ENCODE data around the gene UQCC5.
"Not testable (repeated sequence)": the region's sequence is repeated elsewhere in the genome, so short reads cannot be mapped to it uniquely, and the experiment has no call there.

Gene UQCC5

DNA sequence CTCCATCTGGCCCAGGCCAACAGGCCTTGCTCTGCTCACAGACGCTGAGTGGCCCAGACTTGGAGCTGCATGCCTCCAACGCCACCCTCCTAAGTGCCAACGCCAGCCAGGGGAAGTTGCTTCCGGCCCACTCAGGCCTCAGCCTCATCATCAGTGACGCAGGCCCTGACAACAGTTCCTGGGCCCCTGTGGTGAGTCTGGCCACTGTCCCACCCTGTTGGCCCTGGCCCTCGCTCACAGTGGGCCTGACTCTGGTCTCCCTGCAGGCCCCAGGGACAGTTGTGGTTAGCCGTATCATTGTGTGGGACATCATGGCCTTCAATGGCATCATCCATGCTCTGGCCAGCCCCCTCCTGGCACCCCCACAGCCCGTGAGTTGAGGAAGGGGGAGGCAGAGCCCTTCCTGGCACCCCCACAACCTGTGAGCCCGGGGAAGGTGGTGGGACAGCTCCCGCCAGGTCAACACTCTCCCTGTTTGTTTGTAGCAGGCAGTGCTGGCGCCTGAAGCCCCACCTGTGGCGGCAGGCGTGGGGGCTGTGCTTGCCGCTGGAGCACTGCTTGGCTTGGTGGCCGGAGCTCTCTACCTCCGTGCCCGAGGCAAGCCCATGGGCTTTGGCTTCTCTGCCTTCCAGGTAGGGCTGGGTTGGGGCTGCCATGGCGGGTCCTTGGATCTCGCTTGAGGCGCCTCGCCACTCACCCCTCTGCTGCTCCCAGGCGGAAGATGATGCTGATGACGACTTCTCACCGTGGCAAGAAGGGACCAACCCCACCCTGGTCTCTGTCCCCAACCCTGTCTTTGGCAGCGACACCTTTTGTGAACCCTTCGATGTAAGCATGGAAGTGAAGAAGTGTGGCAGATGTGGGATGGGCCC lies 12.8 kb upstream of the UQCC5 start:
- DNase-seq: no peak

DNA sequence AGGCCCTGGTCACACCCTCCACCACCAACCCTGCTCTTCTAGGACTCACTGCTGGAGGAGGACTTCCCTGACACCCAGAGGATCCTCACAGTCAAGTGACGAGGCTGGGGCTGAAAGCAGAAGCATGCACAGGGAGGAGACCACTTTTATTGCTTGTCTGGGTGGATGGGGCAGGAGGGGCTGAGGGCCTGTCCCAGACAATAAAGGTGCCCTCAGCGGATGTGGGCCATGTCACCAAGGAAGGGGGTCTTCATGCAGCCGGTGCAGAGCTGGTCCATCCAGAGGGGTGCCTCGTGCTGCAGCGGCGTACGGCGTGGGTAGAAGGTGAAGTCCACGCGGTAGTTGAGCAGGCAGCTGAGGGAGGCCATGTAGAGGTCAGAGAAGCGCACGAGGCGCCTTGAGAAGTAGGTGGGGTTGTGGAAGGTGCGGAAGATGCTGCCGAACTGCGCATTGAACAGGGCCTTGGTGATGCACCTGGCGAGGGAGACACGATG lies 12.1 kb upstream of the UQCC5 start:
- DNase-seq: no peak

DNA sequence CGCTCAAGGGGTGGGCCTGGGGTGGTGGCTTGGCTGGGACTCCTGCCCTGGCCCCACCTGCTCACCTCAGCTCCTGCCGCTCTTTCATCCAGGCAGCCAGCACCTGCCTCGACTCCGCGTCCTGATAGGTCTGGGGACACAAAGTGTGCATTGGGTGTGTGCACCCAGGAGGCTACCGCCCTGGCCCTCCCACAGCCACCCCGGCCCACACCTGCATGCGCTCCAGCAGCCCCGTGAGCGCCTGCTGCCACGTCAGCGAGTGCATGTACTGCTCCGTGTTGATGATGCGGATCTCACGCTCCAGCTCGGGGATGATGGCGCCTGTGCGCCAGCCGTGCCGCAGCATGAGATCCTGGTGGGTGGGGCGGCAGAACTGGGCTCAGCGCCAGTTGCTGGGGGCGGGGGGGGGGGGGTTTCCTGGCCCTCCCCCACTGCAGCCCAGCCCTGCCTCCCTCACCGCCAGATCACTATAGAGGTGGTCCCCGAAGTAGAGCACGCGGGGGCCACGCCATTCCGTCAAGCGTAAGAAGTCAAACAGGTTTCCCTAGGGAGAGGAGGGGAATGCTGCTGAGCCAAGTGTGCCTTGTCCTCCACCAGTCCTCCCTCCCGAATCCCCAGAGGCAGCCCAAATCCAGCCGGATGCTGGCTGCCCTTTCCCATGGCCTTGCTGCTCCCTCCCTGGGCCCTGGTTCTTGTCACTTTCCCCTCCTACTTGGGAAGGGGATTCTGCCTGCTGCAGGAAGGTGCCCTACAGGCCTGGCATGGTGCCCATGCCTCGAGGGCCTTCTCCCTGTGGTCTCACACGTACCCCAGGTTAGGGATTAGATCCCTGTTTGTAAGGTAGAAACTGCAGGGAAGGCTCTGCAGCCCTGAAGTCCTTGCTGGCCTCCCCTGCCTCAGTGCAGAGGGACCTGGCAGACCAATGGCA lies 11.4 kb upstream of the UQCC5 start:
- DNase-seq: no peak

DNA sequence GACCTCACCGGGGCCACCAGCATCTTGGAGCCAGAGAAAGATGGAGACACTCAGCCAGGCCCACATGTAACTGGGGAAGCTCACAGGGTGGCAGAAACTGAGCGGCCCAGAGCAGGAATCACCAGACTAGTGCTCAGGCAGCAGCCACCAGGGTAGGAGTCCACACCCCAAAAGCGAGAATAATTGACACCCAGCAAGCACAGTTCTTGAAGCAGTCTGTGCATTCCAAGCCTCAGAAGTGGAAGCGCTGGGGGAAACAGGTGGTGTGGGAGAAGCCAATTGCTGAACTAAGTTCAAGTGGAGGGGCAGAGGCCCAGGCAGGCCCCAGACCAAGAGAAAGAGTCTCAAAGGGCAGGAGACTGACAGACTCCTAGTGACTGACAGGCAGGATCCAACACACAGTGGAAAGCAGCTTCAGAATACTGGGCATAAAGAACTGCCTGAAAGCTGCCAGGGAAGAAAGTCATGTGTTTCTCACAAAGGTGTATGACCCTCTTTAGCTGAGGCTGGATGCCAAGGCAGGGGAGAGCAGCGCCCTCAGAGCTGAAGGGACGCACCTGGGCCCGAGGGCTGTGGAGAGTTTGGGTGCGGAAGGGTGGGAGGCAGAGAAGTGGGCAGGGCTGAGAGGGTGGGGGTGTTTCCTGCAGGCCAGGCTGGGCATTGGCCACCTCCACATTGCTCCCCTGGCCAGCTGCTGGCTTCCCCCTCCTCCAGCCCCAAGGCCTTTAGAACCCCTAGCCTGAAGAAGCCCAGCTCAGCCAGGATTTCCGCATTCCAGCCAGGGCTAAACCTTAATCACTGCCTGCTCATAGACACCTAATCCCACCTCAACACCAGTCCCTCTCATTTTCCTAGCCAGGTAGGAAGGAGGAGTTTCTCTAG lies 10.5 kb upstream of the UQCC5 start:
- DNase-seq: no peak

DNA sequence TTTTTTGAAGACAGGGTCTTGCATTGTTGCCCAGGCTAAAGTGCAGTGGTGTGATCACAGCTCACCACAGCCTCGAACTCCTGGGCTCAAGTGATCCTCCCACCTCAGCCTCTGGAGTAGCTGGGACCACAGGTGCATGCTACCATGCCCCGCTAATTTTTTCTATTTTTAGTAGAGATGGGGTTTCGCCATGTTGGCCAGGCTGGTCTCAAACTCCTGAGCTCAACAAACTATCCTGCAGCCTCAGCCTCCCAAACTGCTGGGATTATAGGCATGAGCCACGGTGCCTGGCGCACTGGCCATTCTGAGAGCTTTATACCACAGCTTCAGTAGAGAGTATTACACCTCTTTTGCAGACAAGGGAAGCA lies 9.8 kb upstream of the UQCC5 start:
- not testable (repeated sequence) for DNase-seq

DNA sequence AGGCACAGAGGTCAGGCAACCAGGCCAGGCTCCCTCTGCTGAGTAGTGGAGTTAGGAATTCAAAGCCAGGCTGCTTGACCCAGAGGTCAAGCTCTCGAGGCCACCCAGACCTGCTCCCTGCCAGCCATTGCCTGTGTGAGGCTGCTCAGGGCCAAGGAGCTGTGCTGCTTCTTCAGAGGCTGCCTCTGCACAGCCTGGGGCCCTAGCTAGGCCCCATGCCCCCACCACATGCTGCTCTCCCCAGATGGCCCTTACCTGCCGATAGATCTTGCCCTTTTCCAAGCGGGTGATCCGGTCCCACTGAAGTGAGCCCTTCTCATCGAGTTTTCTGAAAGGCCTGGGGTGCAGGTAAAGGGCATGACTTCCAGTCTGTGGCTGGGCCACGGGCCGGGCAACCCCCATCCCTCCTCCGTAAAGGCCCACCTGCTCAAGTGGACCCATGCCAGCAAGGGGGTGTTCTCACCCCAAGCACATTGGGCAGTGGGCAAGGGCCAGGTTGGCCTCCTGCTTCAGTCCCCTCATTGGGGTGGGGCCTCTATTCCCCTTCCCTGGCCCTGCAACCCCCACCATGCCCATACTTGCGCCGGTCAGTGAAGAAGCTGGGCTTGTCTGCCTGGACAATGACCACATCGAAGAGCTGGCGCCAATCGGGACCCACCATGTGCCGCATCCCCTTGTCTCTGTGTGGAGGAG lies 9.2 kb upstream of the UQCC5 start:
- no peak for DNase-seq

DNA sequence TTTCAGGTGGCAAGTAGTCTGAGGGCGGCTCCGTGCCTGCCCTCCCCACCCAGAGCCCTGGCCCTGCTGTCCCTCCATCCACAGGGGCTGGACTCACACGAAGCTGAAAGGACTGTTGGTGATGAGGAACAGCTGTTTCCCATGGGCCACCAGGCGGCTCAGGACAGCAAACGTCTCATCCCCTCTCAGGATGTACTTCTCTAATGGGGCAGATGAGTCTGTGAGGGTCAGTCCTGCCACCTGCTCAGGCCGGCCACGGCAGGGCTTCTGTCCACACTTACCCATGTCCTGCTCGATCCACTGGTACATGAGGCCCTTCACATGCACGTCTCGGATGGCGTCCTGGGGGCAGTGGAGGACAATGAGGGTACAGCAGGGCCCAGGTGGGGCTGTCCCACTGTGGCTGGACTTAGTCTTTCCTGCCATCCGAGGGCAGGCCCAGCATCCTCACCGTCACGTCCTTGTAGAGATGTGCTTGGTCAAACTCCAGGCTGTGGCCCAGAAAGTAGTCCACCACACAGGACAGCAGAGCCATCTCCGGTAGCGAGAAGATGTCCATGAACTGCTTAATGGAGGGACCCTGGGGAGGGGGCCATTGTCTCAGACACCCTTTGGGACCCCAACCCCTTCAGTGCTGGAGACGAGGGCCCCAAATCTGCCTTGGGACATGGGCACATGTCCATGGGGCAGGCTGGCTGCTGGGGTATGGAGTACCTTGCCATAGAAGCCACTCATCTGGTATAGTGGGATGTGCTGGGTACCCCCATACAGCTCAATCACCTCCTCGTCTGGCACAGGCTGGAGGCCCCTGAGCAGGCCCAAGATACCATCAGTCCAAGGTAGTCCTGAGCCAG lies 8.4 kb upstream of the UQCC5 start:
- DNase-seq: no peak

DNA sequence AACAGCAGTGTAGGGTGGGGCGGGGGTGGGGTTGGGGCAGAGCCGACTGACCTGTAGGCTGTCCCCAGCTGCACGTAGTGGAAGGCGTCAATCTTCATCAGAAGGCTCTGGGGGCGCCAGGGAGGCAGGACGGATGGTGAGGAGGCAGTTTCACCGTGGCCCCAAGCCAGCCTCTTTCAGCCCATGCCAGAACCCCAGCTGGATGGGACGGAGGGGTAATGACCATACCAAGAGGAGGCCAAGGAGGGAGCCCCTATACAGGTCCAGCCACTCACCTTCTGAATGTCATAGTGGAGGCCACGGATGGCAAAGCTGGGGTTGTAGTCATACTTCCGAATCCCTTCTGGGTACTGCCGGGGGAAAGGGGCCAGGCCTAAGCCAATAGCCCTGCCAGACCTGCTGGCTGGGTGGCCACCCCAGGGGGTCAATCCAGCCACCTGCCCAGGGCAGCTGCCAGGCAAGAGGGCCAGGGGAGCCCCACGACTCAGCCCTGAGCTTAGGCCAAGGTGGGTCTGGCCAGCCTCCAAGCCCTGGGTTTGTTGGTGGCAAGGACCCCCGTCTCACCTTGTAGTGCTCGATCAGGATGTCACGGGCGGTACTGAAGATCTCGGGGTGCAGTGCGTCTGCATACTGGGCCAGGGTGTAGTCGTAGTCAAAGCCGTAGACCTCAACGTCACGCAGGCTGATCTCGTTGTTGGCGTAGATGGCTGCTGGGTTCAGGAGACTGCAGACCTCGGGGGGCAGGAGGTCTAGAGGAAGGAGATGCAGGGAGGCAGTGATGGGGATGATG lies 7.6 kb upstream of the UQCC5 start:
- DNase-seq: no peak

DNA sequence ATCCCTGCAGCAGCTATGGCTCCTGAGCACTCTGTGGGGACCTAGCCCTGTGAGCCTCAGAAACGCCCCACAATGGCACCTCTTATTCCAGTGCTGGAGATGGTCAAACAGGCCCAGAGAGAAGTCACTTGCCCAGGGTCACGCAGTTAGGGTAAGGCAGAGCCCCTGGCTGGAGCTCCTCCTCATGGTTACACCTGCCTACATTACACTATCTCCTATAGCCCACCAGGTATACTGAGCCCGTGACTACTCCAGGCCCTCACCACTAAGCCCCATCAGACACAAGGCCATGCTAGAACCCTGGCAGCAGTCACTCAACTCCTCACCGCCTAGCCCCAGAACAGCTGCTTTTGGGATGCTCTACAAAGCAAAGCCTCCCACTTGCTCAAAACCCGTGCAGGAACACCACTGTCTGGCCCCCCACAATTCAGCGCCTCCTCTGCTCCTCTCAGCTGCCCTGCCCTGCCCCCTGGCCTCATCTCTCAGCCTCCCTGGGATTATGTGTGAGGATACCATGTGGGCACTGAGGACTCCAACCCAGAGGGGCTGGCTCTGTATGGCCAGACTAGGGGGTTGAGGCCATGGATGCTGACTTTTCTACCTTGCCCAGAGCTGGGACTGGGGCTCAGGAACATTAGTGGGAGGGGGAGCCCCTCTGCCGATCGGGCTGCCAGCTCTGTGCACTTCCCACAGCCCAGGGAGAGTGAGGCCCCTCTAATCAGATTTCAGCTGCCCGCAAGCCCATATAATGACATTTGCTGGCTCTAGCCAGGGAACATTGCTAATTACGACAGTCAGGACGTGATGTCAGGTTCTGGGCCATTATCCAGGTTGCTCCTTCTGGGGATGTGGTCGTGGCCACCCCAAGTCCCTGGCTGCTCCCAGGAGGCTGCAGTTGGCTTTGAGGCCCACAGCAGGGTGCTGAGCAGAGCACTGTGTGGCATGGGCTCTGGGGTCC lies 6.8 kb upstream of the UQCC5 start:
- DNase-seq: no peak

DNA sequence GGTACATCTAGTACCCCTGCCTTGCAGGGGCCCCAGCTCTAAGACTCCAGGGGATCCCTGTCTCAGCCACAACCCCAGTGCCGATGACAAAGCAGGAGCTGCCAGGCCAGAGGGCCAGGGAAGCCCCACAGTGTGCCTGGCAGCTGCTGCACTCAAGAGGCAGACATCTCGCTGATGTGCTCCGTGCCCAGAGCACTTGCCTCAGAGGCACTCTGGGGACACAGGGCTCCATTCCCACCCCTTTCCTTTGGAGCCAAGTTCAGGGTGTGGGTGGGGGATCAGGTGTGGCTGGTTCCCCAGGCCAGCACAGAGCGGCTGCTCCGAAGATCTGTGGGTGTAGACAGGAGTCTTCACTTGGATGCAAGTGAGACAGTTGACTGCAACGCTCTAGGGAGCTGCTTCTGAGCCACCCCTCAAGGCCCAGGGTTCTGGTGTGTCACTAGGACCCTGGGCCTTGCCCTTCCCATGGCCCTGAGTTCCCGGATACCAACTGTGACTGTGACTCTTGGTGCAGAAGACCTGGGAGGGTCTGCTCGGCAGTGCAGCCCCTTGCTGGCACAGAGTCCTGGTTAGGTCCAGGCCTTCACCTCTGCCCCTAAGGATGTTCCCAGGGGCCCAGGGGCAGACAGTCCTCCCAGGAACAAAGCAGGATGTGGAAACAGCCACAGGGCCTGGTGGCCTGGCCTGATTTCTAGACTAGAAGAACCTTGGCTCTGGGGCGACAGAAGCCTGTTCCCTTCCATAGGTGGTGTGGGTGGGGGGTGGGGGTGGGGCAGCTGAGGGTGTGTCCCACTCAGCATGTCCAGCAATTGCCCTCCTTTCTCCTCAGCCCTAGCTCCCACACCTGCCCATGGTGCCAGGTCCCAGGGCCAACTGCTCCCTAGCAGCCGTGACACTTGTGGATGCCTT lies 5.2 kb upstream of the UQCC5 start:
- no peak for DNase-seq

DNA sequence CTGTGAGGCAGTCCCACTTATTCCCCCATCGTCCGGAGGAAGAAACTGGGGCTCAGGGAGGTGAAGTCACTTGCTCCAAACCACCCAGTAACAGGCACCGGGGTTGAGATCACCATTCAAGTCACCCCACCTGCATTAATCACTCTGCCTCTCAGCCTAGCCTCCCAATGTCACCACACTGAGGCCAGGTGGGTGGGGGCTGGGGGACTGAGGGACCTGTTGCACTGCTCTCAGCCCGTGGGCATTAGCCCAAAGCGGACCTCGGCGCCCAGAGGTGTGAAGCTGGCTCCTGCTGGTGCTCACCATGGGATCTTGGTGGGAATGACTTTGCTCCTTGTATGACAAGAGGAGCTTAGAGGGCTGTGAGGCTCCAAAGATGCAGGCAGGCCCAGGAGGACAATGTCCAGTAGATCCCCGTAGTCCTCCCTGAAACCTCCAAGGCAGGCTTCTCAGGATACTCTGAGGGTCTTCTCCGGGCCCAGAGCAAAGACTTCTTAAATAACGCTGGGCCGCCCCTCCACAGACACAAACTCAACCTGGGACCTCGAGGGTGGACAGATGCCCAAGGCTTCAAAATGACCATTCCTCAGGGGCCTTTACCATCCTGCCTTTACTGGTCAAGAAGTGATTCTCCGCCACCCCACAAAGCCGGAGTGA lies 4.4 kb upstream of the UQCC5 start:
- no peak for DNase-seq

DNA sequence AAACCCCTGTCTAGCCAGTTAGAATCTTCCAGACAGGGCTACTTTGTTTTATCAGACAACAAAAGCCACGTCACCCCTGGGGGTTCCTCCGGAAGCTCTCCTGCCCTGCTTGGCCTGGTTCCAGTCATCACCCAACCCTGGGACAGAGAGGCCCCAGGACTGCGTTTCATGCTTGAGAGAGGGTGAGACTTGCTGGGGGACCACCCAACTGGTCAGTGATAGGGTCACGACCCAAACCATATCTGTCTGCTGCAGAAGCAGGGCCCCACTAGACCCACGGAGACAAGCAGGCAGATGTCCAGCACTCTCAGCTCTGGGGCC lies 3.9 kb upstream of the UQCC5 start:
- DNase-seq: peak; percentile 32

DNA sequence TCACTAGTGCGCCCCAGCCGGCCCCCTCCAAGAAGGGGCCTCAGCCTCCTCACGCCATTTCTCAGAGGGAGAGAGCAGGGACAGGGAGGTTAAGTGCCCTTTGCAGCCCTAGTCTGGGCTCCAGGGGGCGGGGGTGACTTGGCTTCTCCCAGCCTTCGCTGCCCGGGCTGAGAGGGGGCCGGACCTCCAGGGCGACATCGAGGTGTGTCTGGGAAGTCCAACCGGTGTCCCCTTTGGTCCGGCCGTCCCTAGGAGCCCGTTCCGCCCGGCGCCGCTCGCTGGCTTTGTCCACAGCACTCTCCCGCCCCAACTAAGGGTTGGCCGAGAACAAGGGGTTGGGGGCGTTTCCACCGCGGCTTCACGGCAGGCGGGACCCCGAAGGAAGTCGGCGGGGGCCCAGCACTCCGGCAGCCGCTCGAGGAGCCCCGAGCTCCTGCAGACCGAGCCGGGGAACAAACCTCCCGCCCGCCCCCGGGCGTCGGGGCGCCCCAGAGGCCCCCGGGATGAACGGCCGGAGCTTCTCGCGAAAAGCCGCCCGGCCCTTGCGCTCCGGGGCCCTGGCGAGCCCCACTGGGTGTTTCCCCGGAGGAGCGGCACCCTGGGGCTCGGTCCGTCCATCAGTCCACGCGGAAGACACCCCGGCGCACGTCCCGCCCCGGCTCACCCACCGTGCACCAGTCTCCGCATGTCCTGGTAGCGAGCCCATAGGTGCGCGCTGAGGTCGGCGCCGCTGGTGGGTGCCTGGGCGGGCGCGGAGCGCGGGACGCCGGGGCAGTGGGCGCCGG lies 3.4 kb upstream of the UQCC5 start:
- DNase-seq: peak; percentile 19

DNA sequence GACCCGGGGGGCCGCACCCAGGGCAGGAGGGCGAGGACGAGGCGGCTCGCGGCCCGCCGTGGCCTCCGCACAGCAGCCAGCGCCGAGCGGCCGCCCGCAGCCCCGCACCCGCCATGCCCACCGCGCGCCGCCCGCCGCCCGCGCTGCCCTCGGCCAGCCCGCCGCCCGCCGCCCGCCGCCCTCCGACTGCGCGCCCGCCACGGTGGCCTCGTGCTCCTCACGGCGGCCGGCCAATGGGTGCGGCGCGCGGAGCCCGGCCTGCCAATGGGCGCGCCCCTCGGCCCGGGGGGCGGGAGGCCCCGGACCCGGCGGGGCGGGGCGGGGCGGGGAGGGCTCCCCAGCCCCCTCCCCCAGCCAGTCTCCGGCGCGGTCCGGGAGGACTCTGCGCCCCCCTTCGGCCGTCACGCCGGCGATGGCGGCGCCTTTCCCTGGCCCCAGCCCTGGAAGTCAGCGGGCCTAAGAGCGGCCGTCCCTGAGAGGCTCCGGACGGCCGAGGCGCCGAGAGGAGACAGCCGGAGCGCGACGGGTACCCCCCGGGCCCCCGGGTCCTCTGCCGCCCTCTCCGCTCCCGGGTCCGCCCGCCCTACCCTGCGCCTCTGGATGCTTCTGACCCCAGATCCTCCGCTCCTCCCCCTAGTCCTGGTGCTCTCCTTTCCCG lies 2.7 kb upstream of the UQCC5 start, which contains the start of gene NT5DC2:
Gene NT5DC2, minus strand, starts transcription at position 235 of the 658 bp plus-strand sequence. Its CDS starts 120 bp downstream, at position 115.
- DNase-seq: peak; percentile 73

DNA sequence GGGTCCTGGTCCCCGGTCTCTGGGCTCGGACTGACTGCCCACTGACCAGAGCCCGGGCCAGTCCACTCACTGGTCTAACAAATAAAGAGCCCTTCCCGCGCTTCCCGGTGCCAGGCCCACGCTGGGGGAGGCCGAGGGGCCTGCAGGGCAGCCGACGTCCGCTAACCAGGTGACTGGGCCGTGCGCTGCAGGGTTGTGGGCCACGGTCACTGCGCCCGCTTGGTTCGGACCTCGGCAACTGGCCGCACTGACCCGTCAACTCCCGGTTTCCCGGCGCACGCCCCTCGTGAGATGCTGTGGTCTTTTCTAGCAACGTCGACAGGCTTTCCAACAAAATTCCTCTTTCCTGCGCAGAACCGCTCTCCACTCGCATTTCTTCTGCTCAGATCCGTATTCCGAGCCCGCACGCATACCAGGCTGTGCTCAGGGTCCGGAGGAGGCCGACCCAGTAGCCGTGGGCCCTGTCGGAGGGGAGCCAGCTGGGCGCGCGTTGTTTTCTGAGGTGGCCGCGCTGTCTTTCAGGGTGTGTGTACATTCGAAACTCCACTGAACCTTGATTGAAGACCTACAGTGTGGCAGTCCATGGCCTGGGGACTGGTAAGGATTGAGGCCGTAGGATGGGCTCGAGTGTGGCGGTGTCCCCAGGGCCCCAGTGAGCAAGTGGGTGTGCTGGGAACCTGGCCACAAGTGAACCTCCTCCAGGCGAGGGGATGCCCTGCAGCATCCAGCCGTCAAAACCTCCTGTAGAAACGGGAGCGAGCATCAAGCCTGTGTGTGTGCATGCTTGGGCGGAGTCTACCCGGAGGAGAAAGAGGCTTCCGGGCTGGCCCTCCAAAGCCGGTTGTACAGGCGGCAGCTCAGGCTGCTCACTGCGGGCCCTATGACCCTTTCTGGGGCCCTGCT lies 1.9 kb upstream of the UQCC5 start:
- no peak for DNase-seq

Data from CD4-positive, alpha-beta T cell treated with Interleukin-12 subunit alpha and Interleukin-12 subunit beta, for 1 hour (primary cell).